CD4-positive, alpha-beta T cell treated with Interleukin-21 for 1 hour (primary cell): Measurements from ENCODE around the gene PTGS2.
A peak's percentile ranks its signal among the peaks of the same experiment; 100 is the strongest.
"Not testable (repeated sequence)": the region's sequence is repeated elsewhere in the genome, so short reads cannot be mapped to it uniquely, and the experiment has no call there.

ENCODE experiments used
- DNase-seq: peaks from one replicate; pipeline ENCODE4 v3.0.0-alpha.2; 2020

Gene PTGS2

GRCh38 chr1:186669784-186670183 is 10.4 kb downstream of the PTGS2 start:
- DNase-seq, result not testable (repeated sequence)

GRCh38 chr1:186664217-186664616 is 16.0 kb downstream of the PTGS2 start:
- DNase-seq, result not testable (repeated sequence)

GRCh38 chr1:186662752-186663151 is 17.5 kb downstream of the PTGS2 start:
- DNase-seq, result no peak

GRCh38 chr1:186659890-186660341 is 20.3 kb downstream of the PTGS2 start:
- no peak for DNase-seq

GRCh38 chr1:186658999-186659398 is 21.2 kb downstream of the PTGS2 start:
- DNase-seq, result no peak

GRCh38 chr1:186657481-186657880 is 22.7 kb downstream of the PTGS2 start:
- DNase-seq, result no peak

GRCh38 chr1:186655876-186656275 is 24.3 kb downstream of the PTGS2 start:
- DNase-seq, result peak; percentile 11

- DNase-seq, result no peak
Measured at GRCh38 chr1:186654741-186655140, 25.5 kb downstream of the PTGS2 start.

GRCh38 chr1:186653312-186653711 is 26.9 kb downstream of the PTGS2 start:
- DNase-seq, result no peak

GRCh38 chr1:186648613-186649012 is 31.6 kb downstream of the PTGS2 start:
- DNase-seq, result no peak

GRCh38 chr1:186647985-186648384 is 32.2 kb downstream of the PTGS2 start:
- DNase-seq, result not testable (repeated sequence)

- DNase-seq, result no peak
Measured at GRCh38 chr1:186643614-186644013, 36.6 kb downstream of the PTGS2 start.

GRCh38 chr1:186637567-186637966 is 42.7 kb downstream of the PTGS2 start:
- not testable (repeated sequence) for DNase-seq

GRCh38 chr1:186636786-186637185 is 43.4 kb downstream of the PTGS2 start:
- no peak for DNase-seq

- no peak for DNase-seq
Measured at GRCh38 chr1:186634511-186634910, 45.7 kb downstream of the PTGS2 start.

- no peak for DNase-seq
Measured at GRCh38 chr1:186633116-186633515, 47.1 kb downstream of the PTGS2 start.

GRCh38 chr1:186629341-186629740 is 50.9 kb downstream of the PTGS2 start:
- DNase-seq, result no peak

- no peak for DNase-seq
Measured at GRCh38 chr1:186628910-186629309, 51.3 kb downstream of the PTGS2 start.

GRCh38 chr1:186627019-186627418 is 53.2 kb downstream of the PTGS2 start:
- DNase-seq, result no peak

GRCh38 chr1:186626356-186626932 is 53.8 kb downstream of the PTGS2 start:
- no peak for DNase-seq

- DNase-seq, result no peak
Measured at GRCh38 chr1:186623551-186623950, 56.7 kb downstream of the PTGS2 start.
